ENCODE measurements around the gene PYDC1.
A peak's percentile ranks its signal among the peaks of the same experiment; 100 is the strongest.
"Not testable (repeated sequence)": the region's sequence is repeated elsewhere in the genome, so short reads cannot be mapped to it uniquely, and the experiment has no call there.

Gene PYDC1

DNA sequence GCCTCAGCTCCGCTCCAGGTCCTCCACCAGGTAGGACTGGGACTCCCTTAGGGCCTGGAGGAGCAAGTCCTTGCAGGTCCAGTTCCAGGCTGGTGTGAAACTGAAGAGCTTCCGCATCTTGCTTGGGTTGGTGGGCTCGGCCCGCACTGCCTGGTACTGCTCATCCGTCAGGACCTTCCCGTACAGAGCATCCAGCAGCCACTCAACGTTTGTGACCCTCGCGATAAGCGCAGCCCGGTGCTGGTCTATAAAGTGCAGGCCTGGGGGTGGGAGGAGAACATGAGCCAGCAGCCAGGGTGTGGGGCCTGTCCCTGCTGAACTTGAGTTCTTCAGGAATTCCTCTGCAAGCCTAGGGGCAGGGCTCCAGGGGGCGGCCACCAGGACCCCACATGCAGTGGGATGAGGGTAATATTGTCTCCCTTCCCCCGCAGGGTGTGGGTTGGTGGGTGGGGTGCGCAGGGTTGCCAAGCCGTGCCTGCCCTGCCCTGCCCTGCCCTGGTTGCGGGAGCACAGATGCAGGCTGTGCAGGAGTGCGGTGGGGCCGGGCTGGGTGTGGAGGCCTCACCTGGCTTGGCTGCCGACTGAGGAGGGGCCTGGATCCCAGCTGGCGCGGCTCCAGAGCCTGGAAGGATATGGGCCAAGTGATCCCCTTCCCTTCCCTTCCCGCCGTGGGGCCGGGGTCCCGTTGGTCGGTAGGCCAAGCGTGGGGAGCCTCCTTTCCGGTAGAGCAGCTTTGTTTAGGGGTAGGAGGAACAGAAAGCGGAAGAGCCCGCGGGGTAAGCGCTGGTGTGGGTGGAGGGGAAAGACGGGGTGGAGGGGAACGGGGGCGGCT lies 15.1 kb downstream of the PYDC1 start:
- peak overlapping the region; percentile 62 for H3K27ac ChIP-seq (ENCODE audit: low read length)

DNA sequence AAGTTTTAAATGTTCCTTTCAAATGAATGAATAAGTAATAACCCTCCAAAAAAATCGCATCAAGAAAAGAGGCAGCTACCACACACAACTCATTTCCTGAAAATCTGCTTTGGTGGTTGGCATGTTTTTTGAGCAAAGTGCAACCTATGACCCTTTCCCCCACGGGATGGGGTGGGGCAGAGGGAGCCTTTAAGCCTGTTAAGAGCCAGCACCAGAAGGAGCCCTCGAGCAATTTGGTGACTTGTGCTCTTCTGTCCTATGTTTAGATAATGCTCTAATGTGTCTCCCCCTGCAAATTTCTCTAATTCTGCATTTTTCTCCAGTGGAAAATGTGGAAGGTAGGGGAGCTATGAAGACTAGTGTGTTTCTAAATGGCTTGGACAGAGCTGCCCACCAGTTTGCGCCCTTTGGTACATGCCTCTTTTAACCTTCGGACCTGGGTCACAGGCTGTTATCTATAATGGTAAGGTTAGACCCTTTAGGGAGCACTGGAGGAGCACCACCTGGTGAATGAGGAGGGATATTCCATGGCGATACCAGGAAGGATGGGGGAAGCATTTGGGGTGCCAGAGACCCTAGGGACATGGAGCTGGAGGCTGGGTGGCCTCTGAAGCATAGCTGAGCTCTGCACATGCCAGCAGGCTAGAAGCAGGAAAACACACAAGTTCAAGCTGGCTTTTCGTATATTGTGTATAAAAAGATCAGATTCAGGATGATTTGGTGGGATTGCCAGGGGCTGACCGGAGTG lies 15.9 kb downstream of the PYDC1 start:
- Histone ChIP-seq H2AFZ (ENCODE audit: low read depth, low read length) (no peak overlapping the region), H3K27ac (ENCODE audit: low read length) (peak overlapping the region; percentile 62), H3K36me3 (replicated peaks; ENCODE audit: low read depth, low read length) (peaks cover 10% of the 10 kb centered on the region), H3K4me2 (ENCODE audit: low read length) (peak overlapping the region; percentile 98), H3K4me1 (ENCODE audit: low read length) (peaks cover 27% of the 10 kb centered on the region), H3K79me2 (ENCODE audit: low read length) (no peaks in the 10 kb centered on the region), H3K9me3 (ENCODE audit: insufficient read depth, low read length) (no peaks in the 10 kb centered on the region), H4K20me1 (ENCODE audit: insufficient read depth, low read length) (peaks cover 31% of the 10 kb centered on the region), H3K27me3 (ENCODE audit: low read depth, low read length) (no peaks in the 10 kb centered on the region), H3K4me3 (ENCODE audit: low read length) (peak overlapping the region; percentile 94), H3K9ac (ENCODE audit: low read length) (peak overlapping the region; percentile 93)
- no peak for TF ChIP-seq EZH2phosphoT487 (IDR thresholded peaks at IDR 0.05; ENCODE audit: low read depth)
- TF ChIP-seq, protein P1, sequence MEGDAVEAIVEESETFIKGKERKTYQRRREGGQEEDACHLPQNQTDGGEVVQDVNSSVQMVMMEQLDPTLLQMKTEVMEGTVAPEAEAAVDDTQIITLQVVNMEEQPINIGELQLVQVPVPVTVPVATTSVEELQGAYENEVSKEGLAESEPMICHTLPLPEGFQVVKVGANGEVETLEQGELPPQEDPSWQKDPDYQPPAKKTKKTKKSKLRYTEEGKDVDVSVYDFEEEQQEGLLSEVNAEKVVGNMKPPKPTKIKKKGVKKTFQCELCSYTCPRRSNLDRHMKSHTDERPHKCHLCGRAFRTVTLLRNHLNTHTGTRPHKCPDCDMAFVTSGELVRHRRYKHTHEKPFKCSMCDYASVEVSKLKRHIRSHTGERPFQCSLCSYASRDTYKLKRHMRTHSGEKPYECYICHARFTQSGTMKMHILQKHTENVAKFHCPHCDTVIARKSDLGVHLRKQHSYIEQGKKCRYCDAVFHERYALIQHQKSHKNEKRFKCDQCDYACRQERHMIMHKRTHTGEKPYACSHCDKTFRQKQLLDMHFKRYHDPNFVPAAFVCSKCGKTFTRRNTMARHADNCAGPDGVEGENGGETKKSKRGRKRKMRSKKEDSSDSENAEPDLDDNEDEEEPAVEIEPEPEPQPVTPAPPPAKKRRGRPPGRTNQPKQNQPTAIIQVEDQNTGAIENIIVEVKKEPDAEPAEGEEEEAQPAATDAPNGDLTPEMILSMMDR (IDR thresholded peaks at IDR 0.05; ENCODE audit: low read depth, low read length): peak; percentile 39

More for the DNA sequence above, 15.1 kb downstream of the PYDC1 start:
- Histone ChIP-seq H3K36me3 (replicated peaks; ENCODE audit: low read depth, low read length) (peaks cover 6% of the 10 kb centered on the region), H3K4me3 (ENCODE audit: low read length) (peak overlapping the region; percentile 94), H3K9me3 (ENCODE audit: insufficient read depth, low read length) (no peaks in the 10 kb centered on the region), H2AFZ (ENCODE audit: low read depth, low read length) (no peak overlapping the region), H4K20me1 (ENCODE audit: insufficient read depth, low read length) (peaks cover 26% of the 10 kb centered on the region), H3K4me2 (ENCODE audit: low read length) (peak overlapping the region; percentile 98), H3K27me3 (ENCODE audit: low read depth, low read length) (no peaks in the 10 kb centered on the region), H3K9ac (ENCODE audit: low read length) (peak overlapping the region; percentile 93), H3K4me1 (ENCODE audit: low read length) (peaks cover 27% of the 10 kb centered on the region), H3K79me2 (ENCODE audit: low read length) (no peaks in the 10 kb centered on the region)
- TF ChIP-seq EZH2phosphoT487 (IDR thresholded peaks at IDR 0.05; ENCODE audit: low read depth): no peak
- TF ChIP-seq, protein P1 (IDR thresholded peaks at IDR 0.05; ENCODE audit: low read depth, low read length): no peak

GRCh38 chr16:31200111-31200510 lies 16.8 kb downstream of the PYDC1 start:
- H2AFZ ChIP-seq (ENCODE audit: low read depth, low read length); H3K4me3 ChIP-seq (ENCODE audit: low read length); H3K27me3 ChIP-seq (ENCODE audit: low read depth, low read length); H3K79me2 ChIP-seq (ENCODE audit: low read length); H3K9me3 ChIP-seq (ENCODE audit: insufficient read depth, low read length); H3K9ac ChIP-seq (ENCODE audit: low read length); H3K4me2 ChIP-seq (ENCODE audit: low read length); H3K27ac ChIP-seq (ENCODE audit: low read length): not testable (repeated sequence)
- peaks cover 36% of the 10 kb centered on the region for H4K20me1 ChIP-seq (ENCODE audit: insufficient read depth, low read length)
- peaks cover 18% of the 10 kb centered on the region for H3K36me3 ChIP-seq (replicated peaks; ENCODE audit: low read depth, low read length)
- H3K4me1 ChIP-seq (ENCODE audit: low read length): peaks cover 27% of the 10 kb centered on the region

GRCh38 chr16:31199430-31200041 lies 17.4 kb downstream of the PYDC1 start:
- Histone ChIP-seq H3K27ac (ENCODE audit: low read length) (no peak overlapping the region), H2AFZ (ENCODE audit: low read depth, low read length) (no peak overlapping the region), H3K27me3 (ENCODE audit: low read depth, low read length) (no peaks in the 10 kb centered on the region), H3K9ac (ENCODE audit: low read length) (no peak overlapping the region), H3K4me3 (ENCODE audit: low read length) (no peak overlapping the region), H3K36me3 (replicated peaks; ENCODE audit: low read depth, low read length) (peaks cover 24% of the 10 kb centered on the region), H3K79me2 (ENCODE audit: low read length) (peaks cover 4% of the 10 kb centered on the region; the same call in 1 of the 2 replicates), H3K4me2 (ENCODE audit: low read length) (no peak overlapping the region), H4K20me1 (ENCODE audit: insufficient read depth, low read length) (peaks cover 42% of the 10 kb centered on the region), H3K4me1 (ENCODE audit: low read length) (peaks cover 27% of the 10 kb centered on the region), H3K9me3 (ENCODE audit: insufficient read depth, low read length) (no peaks in the 10 kb centered on the region)
- TF ChIP-seq EZH2phosphoT487 (IDR thresholded peaks at IDR 0.05; ENCODE audit: low read depth): no peak
- TF ChIP-seq, protein P1 (IDR thresholded peaks at IDR 0.05; ENCODE audit: low read depth, low read length): no peak
